Nephron progenitor cell (in vitro differentiated cells): ENCODE measurements around the gene GDPD5.

Experiments
- DNase-seq: peaks from one replicate; pipeline ENCODE4 v3.0.0; 2021
- H3K27ac Mint-ChIP-seq: 2 replicates; pipeline ENCODE4 v1.8.0; 2021; ENCODE audit warnings: mild to moderate bottlenecking, moderate library complexity, mixed read lengths
- H3K27me3 Mint-ChIP-seq: 2 replicates; pipeline ENCODE4 v1.8.0; 2021; ENCODE audit warnings: mild to moderate bottlenecking, low read depth, mixed read lengths; ENCODE audit not compliant: poor library complexity
- H3K36me3 Mint-ChIP-seq: 2 replicates; pipeline ENCODE4 v1.8.0; 2021; ENCODE audit warnings: low read depth, mixed read lengths
- H3K4me1 Mint-ChIP-seq: 2 replicates; pipeline ENCODE4 v1.8.0; 2021; ENCODE audit warnings: mixed read lengths
- H3K4me3 Mint-ChIP-seq: 2 replicates; pipeline ENCODE4 v1.8.0; 2021; ENCODE audit warnings: mild to moderate bottlenecking, moderate library complexity, mixed read lengths
- H3K9me3 Mint-ChIP-seq: 2 replicates; pipeline ENCODE4 v1.8.0; 2021; ENCODE audit warnings: mild to moderate bottlenecking, moderate library complexity, mixed read lengths
- CTCF ChIP-seq: fragments of 200-600 bp; sonication (generic); IDR thresholded peaks from 2 replicates; pipeline ENCODE4 v1.5.0; 2021; ENCODE audit warnings: antibody characterized with exemption

The GDPD5 gene

GRCh38 chr11:75516886-75517285, 8.9 kb downstream of the GDPD5 start:
- Mint-ChIP-seq H3K36me3 (no peaks in the 10 kb centered on the region), H3K4me3 (no peak overlapping the region), H3K9me3 (peaks cover 16% of the 10 kb centered on the region), H3K27ac (no peak overlapping the region), H3K27me3 (peaks cover 34% of the 10 kb centered on the region), H3K4me1 (peaks cover 16% of the 10 kb centered on the region)
- TF ChIP-seq CTCF: no peak
- no peak for DNase-seq

- DNase-seq: no peak
- Mint-ChIP-seq H3K9me3 (peaks cover 16% of the 10 kb centered on the region), H3K36me3 (no peaks in the 10 kb centered on the region), H3K4me1 (peaks cover 16% of the 10 kb centered on the region), H3K27me3 (peaks cover 38% of the 10 kb centered on the region), H3K4me3 (no peak overlapping the region), H3K27ac (no peak overlapping the region)
- no peak for TF ChIP-seq CTCF
These were observed 9.6 kb downstream of the GDPD5 start for GRCh38 chr11:75516140-75516539.

GRCh38 chr11:75514596-75514995, 11.1 kb downstream of the GDPD5 start:
- H3K36me3 Mint-ChIP-seq: no peaks in the 10 kb centered on the region
- no peak overlapping the region for H3K27ac Mint-ChIP-seq
- peaks cover 32% of the 10 kb centered on the region for H3K27me3 Mint-ChIP-seq
- no peak for DNase-seq
- H3K4me1 Mint-ChIP-seq: peaks cover 25% of the 10 kb centered on the region
- TF ChIP-seq CTCF: no peak
- H3K4me3 Mint-ChIP-seq: no peak overlapping the region
- H3K9me3 Mint-ChIP-seq: peaks cover 16% of the 10 kb centered on the region

GRCh38 chr11:75513250-75513649, 12.5 kb downstream of the GDPD5 start:
- peaks cover 20% of the 10 kb centered on the region for H3K4me1 Mint-ChIP-seq
- H3K9me3 Mint-ChIP-seq: peaks cover 16% of the 10 kb centered on the region
- H3K27me3 Mint-ChIP-seq: peaks cover 23% of the 10 kb centered on the region
- no peak for TF ChIP-seq CTCF
- H3K36me3 Mint-ChIP-seq: no peaks in the 10 kb centered on the region
- DNase-seq: no peak
- no peak overlapping the region for H3K4me3 Mint-ChIP-seq
- H3K27ac Mint-ChIP-seq: no peak overlapping the region

- Mint-ChIP-seq H3K9me3 (peaks cover under 1% of the 10 kb centered on the region), H3K4me3 (no peak overlapping the region), H3K36me3 (no peaks in the 10 kb centered on the region), H3K27ac (no peak overlapping the region), H3K27me3 (peaks cover 11% of the 10 kb centered on the region), H3K4me1 (peaks cover 14% of the 10 kb centered on the region)
- DNase-seq: no peak
- no peak for TF ChIP-seq CTCF
These were observed 15.1 kb downstream of the GDPD5 start for GRCh38 chr11:75510723-75511019.

GRCh38 chr11:75510004-75510722, 15.6 kb downstream of the GDPD5 start:
- no peak for TF ChIP-seq CTCF
- H3K36me3 Mint-ChIP-seq: no peaks in the 10 kb centered on the region
- H3K4me3 Mint-ChIP-seq: no peak overlapping the region
- H3K4me1 Mint-ChIP-seq: peaks cover 14% of the 10 kb centered on the region
- no peaks in the 10 kb centered on the region for H3K9me3 Mint-ChIP-seq
- peak overlapping the region; percentile 78 for H3K27ac Mint-ChIP-seq
- no peak for DNase-seq
- peaks cover 11% of the 10 kb centered on the region for H3K27me3 Mint-ChIP-seq
